GM20431 (cell line): ENCODE data around the gene PPM1H.
"Not testable (repeated sequence)": the region's sequence is repeated elsewhere in the genome, so short reads cannot be mapped to it uniquely, and the experiment has no call there.

Experiments
- in situ Hi-C: fragments of 300-500 bp; cut with MseI, MboI; formaldehyde crosslinking; loops from one replicate; pipeline ENCODE4 v1.15.0; 2020; ENCODE audit warnings: low sequenced_read_pairs; ENCODE audit not compliant: unreplicated experiment

PPM1H gene

GRCh38 chr12:62846491-62846890 is 88.5 kb downstream of the PPM1H start:
- in situ Hi-C loops, result no loop called here

- in situ Hi-C loops, result no loop called here
Observed at GRCh38 chr12:62844915-62845314, 90.0 kb downstream of the PPM1H start.

- in situ Hi-C loops, result no loop called here
Observed at GRCh38 chr12:62843716-62844115, 91.2 kb downstream of the PPM1H start.

GRCh38 chr12:62841846-62842245 is 93.1 kb downstream of the PPM1H start:
- in situ Hi-C loops, result no loop called here

- in situ Hi-C loops, result no loop called here
Observed at GRCh38 chr12:62840806-62841205, 94.1 kb downstream of the PPM1H start.

GRCh38 chr12:62839869-62840660 is 94.9 kb downstream of the PPM1H start:
- in situ Hi-C loops, result no loop called here

- in situ Hi-C loops, result no loop called here
Observed at GRCh38 chr12:62834971-62835547, 99.9 kb downstream of the PPM1H start.

- in situ Hi-C loops, result no loop called here
Observed at GRCh38 chr12:62834406-62834805, 100.5 kb downstream of the PPM1H start.

GRCh38 chr12:62833634-62834033 is 101.3 kb downstream of the PPM1H start:
- in situ Hi-C loops, result no loop called here

GRCh38 chr12:62832558-62832957 is 102.4 kb downstream of the PPM1H start:
- in situ Hi-C loops, result no loop called here

GRCh38 chr12:62832027-62832426 is 102.9 kb downstream of the PPM1H start:
- in situ Hi-C loops, result no loop called here

GRCh38 chr12:62827855-62828254 is 107.1 kb downstream of the PPM1H start:
- in situ Hi-C loops, result no loop called here

- in situ Hi-C loops, result no loop called here
Observed at GRCh38 chr12:62827042-62827441, 107.9 kb downstream of the PPM1H start.

GRCh38 chr12:62817556-62818271 is 117.2 kb downstream of the PPM1H start:
- in situ Hi-C loops, result no loop called here

GRCh38 chr12:62814243-62814642 is 120.7 kb downstream of the PPM1H start:
- in situ Hi-C loops, result no loop called here

- in situ Hi-C loops, result no loop called here
Observed at GRCh38 chr12:62813031-62813829, 121.7 kb downstream of the PPM1H start.

GRCh38 chr12:62811481-62811880 is 123.5 kb downstream of the PPM1H start:
- in situ Hi-C loops, result not testable (repeated sequence)

- in situ Hi-C loops, result loop anchor here (10.0 kb wide), 1 partner anchor 374 kb away; no protein-coding TSS in a partner anchor
Observed at GRCh38 chr12:62808166-62808879, 126.6 kb downstream of the PPM1H start.

GRCh38 chr12:62806893-62807292 is 128.1 kb downstream of the PPM1H start:
- in situ Hi-C loops, result loop anchor here (10.0 kb wide), 1 partner anchor 372 kb away; no protein-coding TSS in a partner anchor
